ENCODE data around the gene LARGE1.

Gene LARGE1

DNA sequence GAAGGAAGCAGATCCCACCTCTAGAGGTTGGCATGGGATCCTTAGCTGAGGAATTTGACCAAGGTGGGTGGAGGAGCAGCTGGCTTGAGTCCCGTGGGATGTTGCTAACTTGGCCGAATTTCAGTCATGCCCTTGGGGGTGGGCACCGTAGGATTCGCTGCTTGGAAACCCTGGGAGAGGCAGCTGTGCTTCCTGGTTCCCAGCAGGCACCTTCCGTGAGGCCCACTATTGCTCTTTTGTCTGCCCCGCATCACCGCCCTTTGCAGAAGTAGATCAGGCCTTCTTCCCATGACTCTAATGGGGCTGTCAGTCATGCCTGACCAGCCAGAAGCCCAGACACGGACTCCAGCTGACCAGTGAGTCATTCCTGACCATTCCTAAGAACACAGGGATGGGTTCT, 569.8 kb downstream of the LARGE1 start:
- Mint-ChIP-seq H3K4me1 (peaks cover 6% of the 10 kb centered on the region), H3K27me3 (ENCODE audit: low read depth) (no peaks in the 10 kb centered on the region), H3K4me3 (no peak overlapping the region), H3K27ac (peak overlapping the region in 1 of 3 experiments; percentile 33), H3K36me3 (ENCODE audit: low read depth) (peaks cover 27% of the 10 kb centered on the region), H3K9me3 (peaks cover 10% of the 10 kb centered on the region)
- TF ChIP-seq, protein P1, sequence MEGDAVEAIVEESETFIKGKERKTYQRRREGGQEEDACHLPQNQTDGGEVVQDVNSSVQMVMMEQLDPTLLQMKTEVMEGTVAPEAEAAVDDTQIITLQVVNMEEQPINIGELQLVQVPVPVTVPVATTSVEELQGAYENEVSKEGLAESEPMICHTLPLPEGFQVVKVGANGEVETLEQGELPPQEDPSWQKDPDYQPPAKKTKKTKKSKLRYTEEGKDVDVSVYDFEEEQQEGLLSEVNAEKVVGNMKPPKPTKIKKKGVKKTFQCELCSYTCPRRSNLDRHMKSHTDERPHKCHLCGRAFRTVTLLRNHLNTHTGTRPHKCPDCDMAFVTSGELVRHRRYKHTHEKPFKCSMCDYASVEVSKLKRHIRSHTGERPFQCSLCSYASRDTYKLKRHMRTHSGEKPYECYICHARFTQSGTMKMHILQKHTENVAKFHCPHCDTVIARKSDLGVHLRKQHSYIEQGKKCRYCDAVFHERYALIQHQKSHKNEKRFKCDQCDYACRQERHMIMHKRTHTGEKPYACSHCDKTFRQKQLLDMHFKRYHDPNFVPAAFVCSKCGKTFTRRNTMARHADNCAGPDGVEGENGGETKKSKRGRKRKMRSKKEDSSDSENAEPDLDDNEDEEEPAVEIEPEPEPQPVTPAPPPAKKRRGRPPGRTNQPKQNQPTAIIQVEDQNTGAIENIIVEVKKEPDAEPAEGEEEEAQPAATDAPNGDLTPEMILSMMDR (IDR thresholded peaks at IDR 0.05; ENCODE audit: unreplicated experiment in 3 of 3) = no peak

- H3K27ac Mint-ChIP-seq = no peak overlapping the region
- H3K4me1 Mint-ChIP-seq = peaks cover 1% of the 10 kb centered on the region
- H3K4me3 Mint-ChIP-seq = no peak overlapping the region
- H3K36me3 Mint-ChIP-seq (ENCODE audit: low read depth) = peaks cover 27% of the 10 kb centered on the region
- H3K27me3 Mint-ChIP-seq (ENCODE audit: low read depth) = no peaks in the 10 kb centered on the region
- peaks cover 10% of the 10 kb centered on the region for H3K9me3 Mint-ChIP-seq
- TF ChIP-seq, protein P1 (IDR thresholded peaks at IDR 0.05; ENCODE audit: unreplicated experiment in 3 of 3) = no peak
Observed at GRCh38 chr22:33347002-33347401, 573.3 kb downstream of the LARGE1 start.

- no peak overlapping the region for H3K4me3 Mint-ChIP-seq
- peak overlapping the region in 1 of 3 experiments; percentile 38 for H3K27ac Mint-ChIP-seq
- H3K27me3 Mint-ChIP-seq (ENCODE audit: low read depth) = no peaks in the 10 kb centered on the region
- TF ChIP-seq, protein P1 (IDR thresholded peaks at IDR 0.05; ENCODE audit: unreplicated experiment in 3 of 3) = no peak
- no peaks in the 10 kb centered on the region for H3K9me3 Mint-ChIP-seq
- peaks cover 4% of the 10 kb centered on the region for H3K4me1 Mint-ChIP-seq
- H3K36me3 Mint-ChIP-seq (ENCODE audit: low read depth) = peaks cover 8% of the 10 kb centered on the region
Observed at GRCh38 chr22:33341611-33342010, 578.7 kb downstream of the LARGE1 start.

DNA sequence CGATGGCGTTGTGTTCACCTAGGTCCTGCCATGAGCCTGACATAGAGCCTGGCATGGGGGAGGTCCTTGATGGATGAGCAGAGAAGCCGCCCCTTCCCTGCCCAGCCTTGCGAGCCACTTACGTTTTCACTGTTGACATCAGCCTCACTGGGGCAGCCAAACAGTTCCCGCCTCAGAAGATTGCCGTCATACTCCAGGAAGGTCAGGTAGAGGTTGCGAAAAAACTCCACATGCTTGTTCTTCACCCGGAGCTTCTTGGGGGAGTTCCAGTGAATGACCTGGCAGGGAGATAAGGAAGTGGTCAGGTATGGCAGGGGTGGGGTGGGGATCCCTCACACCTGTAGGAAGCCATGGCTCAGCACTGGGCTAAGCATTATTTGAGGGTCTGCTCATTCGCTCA, 582.8 kb downstream of the LARGE1 start:
- peaks cover 17% of the 10 kb centered on the region for H3K4me1 Mint-ChIP-seq
- H3K27ac Mint-ChIP-seq = no peak overlapping the region

GRCh38 chr22:33335611-33336279, 584.5 kb downstream of the LARGE1 start:
- Mint-ChIP-seq H3K36me3 (ENCODE audit: low read depth) (peaks cover 26% of the 10 kb centered on the region), H3K4me1 (peaks cover 13% of the 10 kb centered on the region), H3K4me3 (peak overlapping the region in 2 of 3 experiments; percentile 33 to 39), H3K9me3 (peaks cover 2% of the 10 kb centered on the region), H3K27me3 (ENCODE audit: low read depth) (no peaks in the 10 kb centered on the region), H3K27ac (peak overlapping the region; percentile 66 to 96 (median 83))
- TF ChIP-seq, protein P1 (IDR thresholded peaks at IDR 0.05; ENCODE audit: unreplicated experiment in 3 of 3) = no peak

More for the DNA sequence above, 582.8 kb downstream of the LARGE1 start:
- H3K27me3 Mint-ChIP-seq (ENCODE audit: low read depth) = no peaks in the 10 kb centered on the region
- H3K4me3 Mint-ChIP-seq = no peak overlapping the region
- TF ChIP-seq, protein P1 (IDR thresholded peaks at IDR 0.05; ENCODE audit: unreplicated experiment in 3 of 3) = no peak
- no peaks in the 10 kb centered on the region for H3K9me3 Mint-ChIP-seq
- H3K36me3 Mint-ChIP-seq (ENCODE audit: low read depth) = peaks cover 17% of the 10 kb centered on the region

- Mint-ChIP-seq H3K4me3 (no peak overlapping the region), H3K27ac (peak overlapping the region in 1 of 3 experiments; percentile 73), H3K36me3 (ENCODE audit: low read depth) (peaks cover 22% of the 10 kb centered on the region), H3K9me3 (peaks cover 2% of the 10 kb centered on the region), H3K27me3 (ENCODE audit: low read depth) (no peaks in the 10 kb centered on the region), H3K4me1 (peaks cover 23% of the 10 kb centered on the region)
- TF ChIP-seq, protein P1 (IDR thresholded peaks at IDR 0.05; ENCODE audit: unreplicated experiment in 3 of 3) = no peak
Observed at GRCh38 chr22:33332538-33332937, 587.7 kb downstream of the LARGE1 start.

Measured in nephron (organoid).